Measurements from ENCODE around the gene GMPR.

- TF ChIP-seq, protein P1, sequence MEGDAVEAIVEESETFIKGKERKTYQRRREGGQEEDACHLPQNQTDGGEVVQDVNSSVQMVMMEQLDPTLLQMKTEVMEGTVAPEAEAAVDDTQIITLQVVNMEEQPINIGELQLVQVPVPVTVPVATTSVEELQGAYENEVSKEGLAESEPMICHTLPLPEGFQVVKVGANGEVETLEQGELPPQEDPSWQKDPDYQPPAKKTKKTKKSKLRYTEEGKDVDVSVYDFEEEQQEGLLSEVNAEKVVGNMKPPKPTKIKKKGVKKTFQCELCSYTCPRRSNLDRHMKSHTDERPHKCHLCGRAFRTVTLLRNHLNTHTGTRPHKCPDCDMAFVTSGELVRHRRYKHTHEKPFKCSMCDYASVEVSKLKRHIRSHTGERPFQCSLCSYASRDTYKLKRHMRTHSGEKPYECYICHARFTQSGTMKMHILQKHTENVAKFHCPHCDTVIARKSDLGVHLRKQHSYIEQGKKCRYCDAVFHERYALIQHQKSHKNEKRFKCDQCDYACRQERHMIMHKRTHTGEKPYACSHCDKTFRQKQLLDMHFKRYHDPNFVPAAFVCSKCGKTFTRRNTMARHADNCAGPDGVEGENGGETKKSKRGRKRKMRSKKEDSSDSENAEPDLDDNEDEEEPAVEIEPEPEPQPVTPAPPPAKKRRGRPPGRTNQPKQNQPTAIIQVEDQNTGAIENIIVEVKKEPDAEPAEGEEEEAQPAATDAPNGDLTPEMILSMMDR (IDR thresholded peaks at IDR 0.05; ENCODE audit: extremely low read depth in 1 of 2, insufficient read depth in 1 of 2, low read depth in 1 of 2, low read length in 2 of 2), result no peak
- TF ChIP-seq MAX (IDR thresholded peaks at IDR 0.05; ENCODE audit: insufficient read depth, insufficient read length) (no peak), POLR2AphosphoS5 (IDR thresholded peaks at IDR 0.05; ENCODE audit: insufficient read depth, low read depth, low read length) (no peak), JUN (IDR thresholded peaks at IDR 0.05; ENCODE audit: borderline replicate concordance, insufficient read depth, insufficient read length, low read depth) (no peak), POLR2A (IDR thresholded peaks at IDR 0.05; ENCODE audit: low read depth, low read length) (no peak), MYC (IDR thresholded peaks at IDR 0.05; ENCODE audit: low read depth, low read length) (no peak), EZH2 (IDR thresholded peaks at IDR 0.05; ENCODE audit: borderline replicate concordance, low read depth, low read length, severe bottlenecking) (no peak), GATA2 (IDR thresholded peaks at IDR 0.05; ENCODE audit: insufficient read depth, insufficient read length, low read depth, low read length) (no peak), FOS (IDR thresholded peaks at IDR 0.05; ENCODE audit: borderline replicate concordance, insufficient read depth, low read length) (no peak)
These were observed 15.2 kb downstream of the GMPR start for GRCh38 chr6:16253399-16254144.

Data from endothelial cell of umbilical vein (primary cell).